Dedifferentiated amniotic fluid mesenchymal stem cell (primary cell): ENCODE measurements around the gene ARHGAP35.
"Not testable (repeated sequence)": the region's sequence is repeated elsewhere in the genome, so short reads cannot be mapped to it uniquely, and the experiment has no call there.

Experiments used
- DNase-seq: peaks from one replicate; pipeline ENCODE4 v3.0.0-alpha.2; 2016; ENCODE audit errors: extremely low spot score

ARHGAP35 gene

GRCh38 chr19:46860846-46861690 lies at the start of gene ARHGAP35:
ARHGAP35 (plus strand) TSS chr19:46860997; CDS start chr19:46918676, 57,679 bp downstream.
- no peak for DNase-seq

DNA sequence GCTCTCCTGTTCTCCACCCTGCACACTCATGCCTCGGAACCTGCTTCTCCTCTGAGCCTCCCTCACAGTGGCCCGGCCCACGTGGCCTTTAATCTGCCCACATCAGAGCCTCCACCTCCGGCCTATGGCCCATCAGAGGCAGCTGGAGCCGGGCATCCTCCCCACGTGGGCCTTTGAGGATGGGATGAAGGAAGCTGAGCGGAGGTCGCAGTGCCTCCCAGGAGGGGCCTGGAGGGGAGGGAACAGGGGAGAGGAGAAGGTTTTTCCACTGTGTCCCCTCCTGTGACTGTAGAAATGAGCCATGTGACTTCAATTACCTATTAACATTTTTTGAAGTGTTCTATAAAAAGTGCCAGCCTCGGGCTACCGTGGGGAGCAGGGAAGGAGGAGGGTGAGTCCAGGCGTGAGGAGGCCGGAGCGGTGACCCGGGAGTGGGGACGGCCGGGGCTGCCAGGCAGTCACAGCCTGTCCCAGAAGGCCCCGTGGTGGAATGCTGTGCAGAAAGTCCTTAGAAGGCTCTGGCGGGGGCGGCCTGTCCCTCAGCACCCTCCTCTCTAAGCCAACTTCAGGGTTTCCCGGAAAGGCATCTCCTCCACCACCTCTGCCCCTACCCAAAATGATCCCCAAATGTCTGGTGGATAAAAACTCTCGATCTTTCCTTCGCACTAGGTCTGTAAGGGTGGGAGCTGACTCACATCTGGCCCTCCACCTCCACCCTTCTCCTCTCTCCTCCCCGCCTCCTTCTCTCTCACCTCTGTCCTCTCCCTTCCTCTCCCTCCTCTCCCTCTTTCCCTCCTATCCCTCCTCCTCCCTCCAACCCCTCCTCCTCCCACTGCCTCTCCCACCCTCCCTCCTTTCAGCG lies 47.6 kb upstream of the ARHGAP35 start:
- DNase-seq = no peak

- DNase-seq = no peak
Measured at GRCh38 chr19:46813839-46814358, 46.9 kb upstream of the ARHGAP35 start.

- DNase-seq = no peak
Measured at GRCh38 chr19:46815833-46816627, 44.8 kb upstream of the ARHGAP35 start.

GRCh38 chr19:46818812-46819211 lies 42.0 kb upstream of the ARHGAP35 start:
- DNase-seq = no peak

- DNase-seq = no peak
Measured at GRCh38 chr19:46821512-46822409, 39.0 kb upstream of the ARHGAP35 start.

GRCh38 chr19:46822410-46822787 lies 38.4 kb upstream of the ARHGAP35 start:
- DNase-seq = not testable (repeated sequence)

DNA sequence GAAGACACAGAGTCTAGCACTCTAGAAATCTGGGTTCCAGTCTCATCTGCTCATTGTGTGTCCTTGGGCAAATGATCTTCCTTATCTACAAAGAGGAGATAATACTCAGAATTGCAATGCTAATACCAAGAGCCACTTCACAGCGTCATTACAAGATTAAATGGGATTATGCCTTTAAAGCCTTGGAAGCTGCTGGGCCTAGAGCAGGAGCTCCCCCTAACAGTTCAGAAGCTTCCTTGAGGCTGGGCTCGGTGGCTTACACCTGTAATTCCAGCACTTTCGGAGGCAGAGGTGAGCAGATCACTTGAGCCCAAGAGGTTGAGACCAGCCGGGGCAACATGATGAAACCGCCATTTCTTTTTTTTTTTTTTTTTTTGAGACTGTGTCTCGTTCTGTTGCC lies 37.7 kb upstream of the ARHGAP35 start:
- no peak for DNase-seq

- no peak for DNase-seq
Measured at GRCh38 chr19:46824890-46825730, 35.7 kb upstream of the ARHGAP35 start.

GRCh38 chr19:46825731-46826055 lies 35.1 kb upstream of the ARHGAP35 start:
- DNase-seq = no peak

DNA sequence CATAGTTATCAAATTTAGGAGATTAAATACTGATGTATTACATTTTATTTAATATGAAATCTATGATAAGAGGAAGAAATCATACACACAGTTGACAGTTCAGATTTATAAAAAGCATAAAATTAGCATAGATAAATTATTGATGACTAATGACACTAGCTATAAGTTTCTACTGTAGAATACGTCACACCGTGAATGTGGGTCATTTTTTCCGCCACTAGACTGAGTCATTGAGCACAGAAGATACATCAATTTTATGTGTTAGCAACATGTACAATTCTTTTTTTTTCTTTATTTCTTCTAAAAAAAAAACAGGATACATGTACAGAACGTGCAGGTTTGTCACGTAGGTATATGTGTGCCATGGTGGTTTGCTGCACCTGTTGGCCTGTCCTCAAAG lies 32.3 kb upstream of the ARHGAP35 start:
- no peak for DNase-seq

GRCh38 chr19:46830864-46831263 lies 29.9 kb upstream of the ARHGAP35 start:
- DNase-seq = no peak

GRCh38 chr19:46834121-46834520 lies 26.7 kb upstream of the ARHGAP35 start:
- DNase-seq = no peak

DNA sequence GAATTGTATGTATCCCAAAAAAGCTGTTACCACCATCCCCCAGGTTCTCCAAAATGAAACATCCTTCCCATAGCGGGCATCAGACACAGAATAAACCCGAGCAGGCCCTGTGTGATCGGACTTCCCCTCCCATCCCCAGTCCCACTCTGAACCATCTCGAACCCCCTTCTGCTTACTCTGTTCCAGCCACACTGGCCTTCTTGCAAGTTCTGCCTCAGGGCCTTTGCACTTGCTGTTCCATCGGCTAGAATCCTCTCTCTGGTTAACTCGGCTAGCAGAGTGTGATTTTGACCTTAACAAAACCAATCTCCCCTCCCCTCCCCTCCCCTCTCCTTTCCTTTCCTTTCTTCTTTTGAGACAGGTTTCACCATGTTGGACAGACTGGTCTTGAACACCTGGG lies 25.8 kb upstream of the ARHGAP35 start:
- DNase-seq = no peak

- no peak for DNase-seq
Measured at GRCh38 chr19:46838160-46838559, 22.6 kb upstream of the ARHGAP35 start.

DNA sequence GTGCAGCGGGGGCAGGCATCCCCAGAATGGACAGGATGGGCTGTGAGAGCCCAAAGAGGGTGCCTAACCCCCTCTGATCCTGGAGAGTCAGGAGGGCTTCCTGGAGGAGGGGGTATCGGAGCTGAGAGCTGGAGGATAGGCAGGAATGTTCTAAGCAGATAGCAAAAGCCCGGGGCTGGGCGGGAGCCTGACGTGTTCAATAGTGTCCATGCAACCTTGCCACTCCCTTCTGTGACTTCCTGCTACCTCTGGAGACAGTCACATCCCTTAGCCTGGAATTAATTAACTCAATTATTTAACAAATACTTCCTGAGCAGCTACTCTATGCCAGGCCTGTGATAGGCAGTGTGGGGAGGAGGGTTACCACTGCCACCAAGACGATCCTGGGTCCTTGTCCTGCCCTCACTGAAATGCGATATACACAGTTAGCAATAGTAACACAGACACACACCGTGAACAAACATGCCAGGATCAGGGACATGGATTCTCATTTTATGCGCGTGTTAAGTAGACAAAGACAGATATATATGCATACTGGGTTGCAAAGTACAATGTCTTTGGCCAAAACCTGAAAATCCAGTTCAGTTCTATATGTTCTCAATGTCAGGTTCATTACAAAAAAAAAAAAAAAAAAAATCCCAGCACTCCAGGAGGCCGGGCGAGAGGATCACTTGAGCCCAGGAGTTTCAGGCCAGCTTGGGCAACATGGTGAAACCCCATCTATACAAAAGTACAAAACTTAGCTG lies 20.9 kb upstream of the ARHGAP35 start:
- no peak for DNase-seq

DNA sequence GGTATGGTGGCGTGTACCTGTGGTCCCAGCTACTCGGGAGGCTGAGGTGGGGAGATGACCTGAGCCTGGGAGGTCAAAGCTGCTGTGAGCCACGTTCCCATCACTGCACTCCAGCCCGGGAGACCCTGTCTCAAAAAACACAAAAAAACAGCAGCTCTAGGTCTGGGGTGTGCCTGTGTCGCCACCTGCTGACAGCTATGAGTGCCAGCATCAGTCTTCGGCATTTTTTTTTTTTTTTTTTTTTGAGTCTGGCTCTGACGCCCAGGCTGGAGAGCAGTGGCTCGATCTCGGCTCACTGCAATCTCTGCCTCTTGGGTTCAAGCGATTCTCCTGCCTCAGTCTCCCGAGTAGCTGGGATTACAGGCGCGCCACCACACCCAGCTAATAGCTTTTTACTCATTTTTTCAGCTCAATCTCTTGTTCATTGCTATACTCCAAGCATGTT lies 20.3 kb upstream of the ARHGAP35 start:
- peak; percentile 56 for DNase-seq

DNA sequence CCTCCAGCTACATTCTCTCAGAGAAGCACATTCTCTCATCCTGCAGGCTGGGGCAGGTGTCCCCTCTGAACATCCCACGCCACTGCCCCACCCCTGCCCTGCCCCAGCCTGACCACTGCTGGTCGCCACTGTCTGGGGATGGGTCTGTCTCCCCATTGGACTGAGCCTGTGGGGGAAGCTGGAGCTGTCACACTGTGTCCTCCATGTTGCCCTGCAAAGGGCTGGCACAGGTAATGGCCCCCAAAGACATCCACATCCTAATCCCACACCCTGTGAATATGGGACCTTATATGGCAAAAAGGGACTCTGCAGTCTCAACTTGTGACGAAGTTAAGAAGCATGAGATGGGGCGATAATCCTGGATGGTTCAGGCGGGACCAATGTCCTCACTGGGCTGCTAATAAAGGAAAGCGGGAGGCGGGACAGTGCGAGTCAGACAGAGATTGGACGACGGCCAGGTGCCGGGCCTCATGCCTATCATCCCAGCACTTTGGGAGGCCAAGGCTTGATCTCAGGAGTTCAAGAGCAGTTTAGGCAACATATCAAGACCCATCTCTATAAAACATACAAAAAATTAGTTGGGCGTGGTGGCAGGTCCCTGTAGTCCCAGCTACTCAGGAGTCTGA lies 19.2 kb upstream of the ARHGAP35 start:
- no peak for DNase-seq

- no peak for DNase-seq
Measured at GRCh38 chr19:46842791-46843190, 18.0 kb upstream of the ARHGAP35 start.
